Eye (tissue), 1 donor: ENCODE data around the gene EIF3L.

Experiments
- DNase-seq: peaks from one replicate; pipeline ENCODE4 v3.0.0-alpha.2; 2015

The EIF3L gene

DNA sequence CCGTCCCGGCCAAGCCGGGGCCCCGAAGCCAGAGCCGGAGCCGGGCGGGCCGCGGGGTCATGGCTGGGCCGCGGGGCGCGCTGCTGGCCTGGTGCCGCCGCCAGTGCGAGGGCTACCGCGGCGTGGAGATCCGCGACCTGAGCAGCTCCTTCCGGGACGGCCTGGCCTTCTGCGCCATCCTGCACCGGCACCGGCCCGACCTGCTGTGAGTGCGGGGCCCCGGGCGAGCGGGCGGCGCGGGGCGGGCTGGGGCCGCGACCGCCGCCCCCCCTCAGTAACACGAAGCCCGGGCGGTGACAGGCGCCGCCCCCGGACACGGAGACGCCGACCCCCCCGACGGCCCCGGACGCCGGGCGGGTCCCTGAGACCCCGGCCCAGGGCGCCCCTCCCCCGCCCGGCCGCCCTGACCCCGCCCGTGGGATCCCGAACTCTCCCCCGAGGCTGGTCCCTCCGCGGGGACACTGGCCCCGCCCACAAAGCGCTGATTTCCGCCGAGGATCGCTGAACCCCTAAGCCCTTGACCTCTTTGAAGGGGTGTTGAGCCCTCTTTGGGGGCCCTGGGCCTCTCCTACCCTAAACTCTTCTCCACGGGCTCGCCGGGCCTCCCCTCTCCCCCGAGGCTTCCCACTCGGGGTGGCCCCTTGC lies 57.3 kb downstream of the EIF3L start:
- no peak for DNase-seq

DNA sequence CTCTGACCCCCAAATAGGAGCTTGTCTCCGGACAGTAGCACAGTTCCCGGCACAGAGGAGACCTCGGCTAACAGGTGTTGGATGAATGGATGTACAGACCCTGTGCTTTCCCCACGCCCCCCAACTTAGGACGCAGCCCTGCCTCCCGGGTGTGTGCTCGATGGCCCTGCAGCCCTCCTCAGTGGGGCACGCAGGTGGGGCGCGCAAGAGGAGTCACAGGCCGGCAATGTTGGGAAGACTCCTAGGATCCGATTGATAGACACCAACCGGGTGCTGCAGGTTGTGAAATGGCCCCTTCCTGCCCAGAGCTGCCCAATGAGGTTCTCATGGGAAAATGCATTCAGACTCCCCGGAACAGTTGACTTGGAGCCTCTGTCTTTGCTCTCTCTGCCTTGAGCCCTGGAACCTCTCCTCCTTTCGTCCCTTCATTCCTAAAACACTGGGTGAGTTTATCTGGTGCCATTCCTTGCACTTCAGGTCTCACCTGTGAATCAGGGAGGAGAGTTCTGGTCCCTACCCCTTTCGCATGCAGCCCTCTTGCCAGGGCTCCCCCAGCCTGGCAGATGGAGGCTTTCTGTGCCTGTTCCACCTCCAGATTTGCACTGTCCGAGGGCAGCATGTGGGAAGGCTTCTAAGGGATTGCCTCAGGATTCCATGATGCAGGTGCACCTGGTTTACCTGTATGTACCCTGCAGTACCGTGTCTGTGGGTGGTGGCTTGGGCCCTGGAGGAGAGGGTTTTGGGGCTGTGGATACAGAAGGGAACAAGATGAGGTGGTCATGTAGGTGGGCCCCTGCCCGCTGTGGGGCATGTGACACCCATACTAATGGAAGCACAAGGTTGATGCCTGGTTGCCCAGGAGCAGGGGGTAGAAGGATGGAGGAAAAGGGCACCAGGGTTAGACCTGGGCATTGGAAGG lies 58.1 kb downstream of the EIF3L start:
- no peak for DNase-seq

- DNase-seq, result no peak
These were observed 60.5 kb downstream of the EIF3L start for GRCh38 chr22:37909766-37910165.

DNA sequence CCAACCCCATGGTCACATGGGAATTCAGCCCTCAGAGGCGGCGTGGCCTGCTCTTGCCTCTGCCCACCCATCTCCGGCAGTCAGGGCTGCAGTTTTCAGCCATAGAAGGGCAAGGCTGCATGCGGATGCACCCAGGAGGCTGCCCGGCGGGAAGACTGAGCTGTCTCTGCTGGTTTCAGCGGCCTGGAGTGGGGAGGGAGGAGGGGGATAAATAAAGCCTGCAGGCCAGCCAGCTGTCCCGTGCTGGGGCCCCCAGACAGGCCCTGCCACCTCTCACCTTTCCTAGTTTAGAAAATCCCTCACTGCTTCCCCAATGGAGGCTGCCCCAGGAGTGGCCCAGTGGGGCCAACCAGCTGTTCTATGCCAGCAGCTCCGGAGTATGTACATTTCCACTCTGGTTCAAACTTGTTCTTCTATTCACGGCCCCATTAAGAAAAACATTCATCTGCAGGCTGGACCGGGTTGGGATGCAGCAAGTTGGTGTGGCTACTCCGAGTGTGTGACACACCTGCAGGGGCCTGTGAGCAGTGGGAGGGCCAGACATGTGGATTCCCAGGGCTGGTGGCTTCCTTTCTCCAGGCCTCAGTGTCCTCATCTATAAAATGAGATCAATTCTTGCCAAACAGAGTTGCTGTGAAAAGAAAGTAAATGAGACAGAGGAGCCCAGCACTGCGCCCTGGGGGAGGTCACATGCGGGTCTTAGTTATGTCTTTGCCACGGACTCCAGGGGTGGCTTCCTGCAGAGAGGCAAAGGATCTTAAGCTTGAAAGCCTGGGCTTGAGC lies 61.9 kb downstream of the EIF3L start:
- no peak for DNase-seq

- no peak for DNase-seq
These were observed 62.5 kb downstream of the EIF3L start for GRCh38 chr22:37911697-37912096.

GRCh38 chr22:37912171-37912570 lies 63.0 kb downstream of the EIF3L start:
- no peak for DNase-seq

- DNase-seq, result no peak
These were observed 64.1 kb downstream of the EIF3L start for GRCh38 chr22:37913233-37913721.

DNA sequence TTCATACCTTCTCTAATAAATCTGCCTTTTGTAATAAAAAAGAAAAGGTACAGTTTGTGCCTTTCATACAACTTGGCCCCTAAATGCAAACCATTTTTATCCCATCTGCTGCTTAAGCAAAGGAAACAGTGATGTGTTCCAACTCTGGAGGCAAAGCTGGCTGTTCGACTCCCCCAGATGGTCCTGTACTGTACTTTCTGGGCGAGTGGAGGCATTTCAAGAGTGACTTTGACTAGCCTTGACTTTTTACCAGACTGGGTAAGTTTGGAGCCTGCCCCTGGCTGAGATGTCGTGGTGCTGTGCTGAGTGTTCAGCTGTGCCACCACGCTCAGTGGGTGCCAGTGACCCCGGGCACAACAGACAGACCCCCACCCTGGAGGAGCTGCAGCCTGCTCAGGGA lies 67.1 kb downstream of the EIF3L start:
- DNase-seq, result no peak

- DNase-seq, result no peak
These were observed 68.8 kb downstream of the EIF3L start for GRCh38 chr22:37917874-37918548.

- DNase-seq, result no peak
These were observed 69.5 kb downstream of the EIF3L start for GRCh38 chr22:37918580-37919270.

- no peak for DNase-seq
These were observed 70.9 kb downstream of the EIF3L start for GRCh38 chr22:37920126-37920525.

DNA sequence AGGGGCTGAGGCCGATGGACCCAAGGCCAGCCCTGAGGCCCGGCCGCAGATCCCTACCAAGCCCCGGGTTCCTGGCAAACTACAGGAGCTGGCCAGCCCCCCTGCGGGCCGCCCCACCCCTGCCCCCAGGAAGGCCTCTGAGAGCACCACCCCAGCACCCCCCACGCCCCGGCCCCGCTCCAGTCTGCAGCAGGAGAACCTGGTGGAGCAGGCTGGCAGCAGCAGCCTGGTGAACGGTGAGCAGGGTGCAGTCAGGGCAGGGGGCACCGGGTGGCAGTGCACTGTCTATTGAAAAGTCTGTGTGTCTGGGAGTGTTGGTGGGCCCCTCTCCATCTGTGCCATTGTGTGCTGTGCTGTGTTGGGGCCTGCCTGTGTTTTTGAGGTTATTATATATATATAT lies 73.0 kb downstream of the EIF3L start:
- DNase-seq, result no peak

- DNase-seq, result no peak
These were observed 74.7 kb downstream of the EIF3L start for GRCh38 chr22:37923927-37924326.

- no peak for DNase-seq
These were observed 75.3 kb downstream of the EIF3L start for GRCh38 chr22:37924386-37925065.

DNA sequence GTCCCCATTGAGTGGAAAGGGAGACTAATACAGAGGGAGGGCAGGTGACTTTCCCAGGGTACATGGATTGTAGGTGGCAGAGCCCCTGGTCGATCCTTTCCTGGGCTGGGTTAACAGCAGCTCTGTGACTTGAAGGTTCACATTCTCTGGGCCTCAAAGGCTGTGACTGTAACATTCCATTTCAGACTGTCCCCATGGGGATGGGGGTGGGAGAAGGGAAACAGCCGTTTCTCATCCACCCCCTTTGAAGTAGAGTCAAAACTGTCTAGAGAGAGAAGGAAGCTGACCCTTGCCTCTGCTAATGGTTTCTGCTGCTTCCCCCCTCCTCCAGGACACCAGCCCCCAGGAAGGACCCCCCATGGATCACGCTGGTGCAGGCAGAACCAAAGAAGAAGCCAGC lies 76.1 kb downstream of the EIF3L start:
- DNase-seq, result no peak

DNA sequence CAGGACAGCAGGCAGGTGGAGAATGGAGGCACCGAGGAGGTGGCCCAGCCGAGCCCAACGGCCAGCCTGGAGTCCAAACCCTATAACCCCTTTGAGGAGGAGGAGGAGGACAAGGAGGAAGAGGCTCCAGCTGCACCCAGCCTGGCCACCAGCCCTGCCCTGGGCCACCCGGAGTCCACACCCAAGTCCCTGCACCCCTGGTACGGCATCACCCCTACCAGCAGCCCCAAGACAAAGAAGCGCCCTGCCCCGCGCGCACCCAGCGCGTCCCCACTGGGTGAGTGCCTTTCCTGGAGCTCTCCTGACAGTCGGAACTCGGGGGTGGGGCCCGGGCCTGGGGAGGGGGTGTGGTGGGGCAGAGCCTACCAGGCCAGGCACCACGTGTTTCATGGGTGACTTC lies 76.5 kb downstream of the EIF3L start:
- no peak for DNase-seq

DNA sequence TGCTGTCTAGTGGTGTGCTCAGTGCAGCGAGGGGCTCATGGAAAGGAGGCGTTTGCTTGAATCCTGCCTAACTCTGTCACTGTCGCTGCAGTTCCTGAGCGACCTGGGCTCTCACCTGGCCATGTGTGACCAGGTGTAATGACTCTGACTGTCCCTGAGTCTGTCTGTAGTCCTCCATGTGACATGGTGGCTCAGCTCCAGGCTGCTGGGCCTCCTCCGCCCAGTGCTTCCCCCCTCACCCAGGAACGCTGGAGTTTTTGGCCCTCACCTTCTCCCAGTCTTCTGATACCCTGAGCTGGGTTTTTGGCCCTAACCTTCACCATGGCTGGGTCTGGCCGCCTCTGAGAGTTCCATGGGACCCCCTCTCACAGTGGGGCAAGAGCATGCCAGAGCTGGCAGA lies 77.1 kb downstream of the EIF3L start:
- no peak for DNase-seq

- DNase-seq, result no peak
These were observed 77.8 kb downstream of the EIF3L start for GRCh38 chr22:37926771-37927636.

DNA sequence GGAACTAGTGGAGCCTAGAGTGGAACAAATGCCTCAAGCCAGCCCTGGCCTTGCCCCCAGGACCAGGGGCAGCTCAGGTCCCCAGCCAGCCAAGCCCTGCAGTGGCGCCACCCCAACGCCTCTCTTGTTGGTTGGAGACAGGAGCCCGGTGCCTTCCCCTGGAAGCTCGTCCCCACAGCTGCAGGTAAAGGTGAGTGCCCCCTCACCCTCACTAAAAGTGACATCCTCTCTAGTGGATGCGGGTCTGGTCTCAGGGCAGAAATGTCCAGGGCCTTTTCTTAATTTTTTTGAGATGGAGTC lies 78.4 kb downstream of the EIF3L start:
- no peak for DNase-seq

- DNase-seq, result no peak
These were observed 80.2 kb downstream of the EIF3L start for GRCh38 chr22:37929390-37929789.
